OCI-LY3 (cell line): ENCODE measurements around the gene UQCC2.

Experiments
- H2AFZ ChIP-seq: fragments of 200-600, 300-600 bp; shearing (Covaris generic); 2 replicates; pipeline ENCODE4 v1.6.0; 2014; ENCODE audit warnings: antibody characterized with exemption, low read depth, low read length
- H3K27ac ChIP-seq: fragments of 200-600, 300-600 bp; sonication (generic); 2 replicates; pipeline ENCODE4 v1.5.1; 2014; ENCODE audit warnings: mild to moderate bottlenecking, low read length, moderate library complexity, mixed read lengths
- H3K27me3 ChIP-seq: fragments of 200-600, 300-600 bp; sonication (generic); 2 replicates; pipeline ENCODE4 v1.6.1; 2014; ENCODE audit warnings: low read depth, low read length, mixed read lengths
- H3K36me3 ChIP-seq: fragments of 200-600, 300-600 bp; sonication (generic); replicated peaks from 2 replicates; pipeline ENCODE3; 2014; ENCODE audit warnings: low read depth, low read length, mixed read lengths
- H3K4me1 ChIP-seq: fragments of 300-600, 200-600 bp; sonication (generic); 2 replicates; pipeline ENCODE4 v1.6.1; 2014; ENCODE audit warnings: low read length, mixed read lengths
- H3K4me2 ChIP-seq: fragments of 200-600, 300-600 bp; sonication (generic); 2 replicates; pipeline ENCODE4 v1.6.1; 2014; ENCODE audit warnings: low read length, mixed read lengths
- H3K4me3 ChIP-seq: fragments of 300-600, 200-600 bp; sonication (generic); 2 replicates; pipeline ENCODE4 v1.5.1; 2014; ENCODE audit warnings: antibody characterized with exemption, mild to moderate bottlenecking, low read length, moderate library complexity
- H3K79me2 ChIP-seq: fragments of 300-600, 200-600 bp; shearing (Covaris generic); 2 replicates; pipeline ENCODE4 v1.6.1; 2014; ENCODE audit warnings: mild to moderate bottlenecking, low read length, mixed read lengths
- H3K9ac ChIP-seq: fragments of 300-600, 200-600 bp; shearing (Covaris generic); 2 replicates; pipeline ENCODE4 v1.6.0; 2014; ENCODE audit warnings: mild to moderate bottlenecking, low read length, moderate library complexity
- H3K9me3 ChIP-seq: fragments of 200-600, 300-600 bp; shearing (Covaris generic); 2 replicates; pipeline ENCODE4 v1.6.1; 2014; ENCODE audit warnings: low read length, mixed read lengths; ENCODE audit not compliant: insufficient read depth
- H4K20me1 ChIP-seq: fragments of 200-600, 300-600 bp; sonication (generic); 2 replicates; pipeline ENCODE4 v1.6.1; 2016; ENCODE audit warnings: low read length, mixed read lengths; ENCODE audit not compliant: insufficient read depth
- CTCF ChIP-seq: fragments of 200-600, 300-600 bp; sonication (generic); IDR thresholded peaks from 2 replicates; pipeline ENCODE4 v1.5.1; 2014; ENCODE audit warnings: antibody characterized with exemption, low read length, low read depth
- EZH2phosphoT487 ChIP-seq: fragments of 200-600 bp; shearing (Covaris generic); IDR thresholded peaks from 2 replicates; pipeline ENCODE4 v1.6.1; 2018; ENCODE audit warnings: antibody characterized with exemption, mixed run types, low read depth

UQCC2 gene

DNA sequence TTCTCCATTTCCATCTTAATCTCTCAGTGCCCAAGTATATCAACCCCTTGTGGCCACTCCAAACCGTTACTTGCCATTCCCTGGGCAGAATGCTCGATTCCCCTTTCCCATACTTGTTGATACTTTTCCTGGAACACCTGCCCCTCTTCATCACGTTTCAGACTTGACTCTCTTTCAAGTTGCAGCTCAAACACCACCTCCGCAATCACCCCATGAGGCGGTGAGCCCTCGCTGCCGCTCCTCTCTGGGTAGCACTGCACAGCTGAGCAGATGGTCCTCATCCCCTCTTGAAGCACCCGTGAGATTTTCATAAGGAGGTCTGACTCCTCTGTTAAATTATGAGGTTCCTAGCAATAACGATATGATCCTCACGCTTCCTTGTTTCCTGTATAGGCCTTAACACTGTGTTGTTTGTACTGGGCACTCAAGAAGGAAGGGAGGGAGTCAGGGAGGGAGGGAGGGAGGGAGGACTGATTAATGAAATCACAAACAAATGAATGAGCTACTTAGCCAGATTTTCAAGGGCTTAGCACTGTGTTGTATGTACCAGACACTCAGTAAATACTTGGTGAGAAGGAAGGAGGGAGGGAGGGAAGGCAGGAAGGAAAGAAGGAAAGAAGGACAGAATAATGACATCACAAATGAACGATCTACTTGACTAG is 8.0 kb upstream of the UQCC2 start:
- no peak overlapping the region for H3K4me2 ChIP-seq
- H3K79me2 ChIP-seq = no peaks in the 10 kb centered on the region
- peaks cover 24% of the 10 kb centered on the region for H3K27me3 ChIP-seq
- no peaks in the 10 kb centered on the region for H3K36me3 ChIP-seq
- no peak overlapping the region for H3K4me3 ChIP-seq
- peaks cover 16% of the 10 kb centered on the region for H3K4me1 ChIP-seq
- no peak overlapping the region for H2AFZ ChIP-seq
- no peaks in the 10 kb centered on the region for H3K9me3 ChIP-seq
- H3K27ac ChIP-seq = no peak overlapping the region
- TF ChIP-seq EZH2phosphoT487 = no peak
- H4K20me1 ChIP-seq = no peaks in the 10 kb centered on the region
- H3K9ac ChIP-seq = no peak overlapping the region

GRCh38 chr6:33718713-33719112 is 7.2 kb upstream of the UQCC2 start:
- no peak overlapping the region for H3K4me2 ChIP-seq
- no peaks in the 10 kb centered on the region for H3K36me3 ChIP-seq
- H3K27ac ChIP-seq = no peak overlapping the region
- H3K79me2 ChIP-seq = no peaks in the 10 kb centered on the region
- H4K20me1 ChIP-seq = no peaks in the 10 kb centered on the region
- H3K4me3 ChIP-seq = no peak overlapping the region
- H3K9me3 ChIP-seq = no peaks in the 10 kb centered on the region
- H3K4me1 ChIP-seq = peaks cover 16% of the 10 kb centered on the region
- no peak overlapping the region for H2AFZ ChIP-seq
- no peak overlapping the region for H3K9ac ChIP-seq
- H3K27me3 ChIP-seq = peaks cover 17% of the 10 kb centered on the region
- TF ChIP-seq EZH2phosphoT487 (no peak), CTCF (no peak)

DNA sequence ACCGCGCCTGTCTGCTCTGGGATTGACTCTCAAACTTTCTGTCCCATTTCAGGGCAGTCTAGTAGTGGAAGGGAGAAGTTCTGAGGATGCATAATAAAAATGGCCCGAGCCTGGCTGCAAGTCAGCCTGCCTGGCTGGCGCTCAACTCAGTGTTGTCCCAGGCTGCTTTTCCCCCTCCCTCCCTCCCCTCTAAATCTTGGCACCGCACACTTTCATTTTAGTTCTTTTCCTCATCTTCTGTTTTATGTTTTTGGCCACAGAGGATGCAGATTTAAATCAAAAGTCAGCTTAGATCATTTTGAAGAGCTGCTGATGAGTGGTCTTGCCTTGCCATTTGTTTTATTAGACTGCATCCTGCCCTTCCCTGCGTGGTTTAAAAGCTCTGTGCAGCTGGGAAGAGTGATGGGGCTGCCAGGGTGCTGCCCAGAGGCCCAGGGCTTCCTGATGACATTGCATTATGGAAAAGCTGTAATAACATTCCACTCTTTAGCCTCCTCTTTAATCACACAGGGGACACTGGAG is 6.5 kb upstream of the UQCC2 start:
- Histone ChIP-seq H3K4me2 (no peak overlapping the region), H3K27me3 (peaks cover 9% of the 10 kb centered on the region), H2AFZ (no peak overlapping the region), H3K27ac (no peak overlapping the region), H3K79me2 (no peaks in the 10 kb centered on the region), H3K4me1 (peaks cover 16% of the 10 kb centered on the region), H4K20me1 (no peaks in the 10 kb centered on the region), H3K9me3 (no peaks in the 10 kb centered on the region), H3K36me3 (no peaks in the 10 kb centered on the region), H3K9ac (no peak overlapping the region), H3K4me3 (no peak overlapping the region)
- TF ChIP-seq EZH2phosphoT487 (no peak), CTCF (no peak)

- TF ChIP-seq EZH2phosphoT487 = no peak
- TF ChIP-seq CTCF = no peak
- H3K27ac ChIP-seq = no peak overlapping the region
- H3K36me3 ChIP-seq = no peaks in the 10 kb centered on the region
- peaks cover 16% of the 10 kb centered on the region for H3K4me1 ChIP-seq
- H3K4me3 ChIP-seq = no peak overlapping the region
- H3K27me3 ChIP-seq = peaks cover under 1% of the 10 kb centered on the region; the same call in 1 of the 2 replicates
- no peaks in the 10 kb centered on the region for H3K79me2 ChIP-seq
- no peak overlapping the region for H3K9ac ChIP-seq
- no peak overlapping the region for H3K4me2 ChIP-seq
- H3K9me3 ChIP-seq = no peaks in the 10 kb centered on the region
- no peaks in the 10 kb centered on the region for H4K20me1 ChIP-seq
- no peak overlapping the region for H2AFZ ChIP-seq
Measured at GRCh38 chr6:33716890-33717632, 5.6 kb upstream of the UQCC2 start.
